HAP-1 (cell line): ENCODE data around the gene CPN1.

Experiments
- DNase-seq, 2 experiments: peaks; one replicate each; pipeline ENCODE4 v3.0.0-alpha.2; 2016 to 2020; ENCODE audit warnings: low spot score in 2 of 2
- H3K27me3 ChIP-seq: fragments of 250-450 bp; sonication (Bioruptor Pico); 2 replicates; pipeline ENCODE4 v1.5.1; 2020; ENCODE audit warnings: low read depth, mild to moderate bottlenecking, moderate library complexity
- H3K36me3 ChIP-seq: fragments of 250-450 bp; sonication (Bioruptor Pico); replicated peaks from 2 replicates; pipeline ENCODE4 v1.5.1; 2020; ENCODE audit warnings: mild to moderate bottlenecking
- H3K4me1 ChIP-seq: fragments of 250-450 bp; sonication (Bioruptor Pico); 2 replicates; pipeline ENCODE4 v1.5.1; 2020; ENCODE audit warnings: mild to moderate bottlenecking
- H3K4me3 ChIP-seq: fragments of 250-450 bp; sonication (Bioruptor Pico); 2 replicates; pipeline ENCODE4 v1.5.1; 2020; ENCODE audit warnings: mild to moderate bottlenecking, moderate library complexity
- H3K9me3 ChIP-seq: fragments of 250-450 bp; sonication (Bioruptor Pico); 2 replicates; pipeline ENCODE4 v1.5.1; 2020; ENCODE audit warnings: mild to moderate bottlenecking, moderate library complexity
- in situ Hi-C: fragments of 300-500 bp; cut with MboI; formaldehyde crosslinking; loops from 3 replicates; pipeline ENCODE4 v1.14.3; 2020; ENCODE audit warnings: low sequenced_read_pairs, inconsistent platforms, mixed read lengths

Gene CPN1

GRCh38 chr10:100065084-100065660 lies 16.5 kb downstream of the CPN1 start:
- Histone ChIP-seq H3K36me3 (no peaks in the 10 kb centered on the region), H3K9me3 (no peaks in the 10 kb centered on the region), H3K27me3 (no peaks in the 10 kb centered on the region; the same call in 1 of the 2 replicates), H3K4me1 (no peaks in the 10 kb centered on the region), H3K4me3 (no peak overlapping the region)
- DNase-seq, result no peak
- in situ Hi-C loops, result no loop called here

- Histone ChIP-seq H3K4me3 (no peak overlapping the region), H3K4me1 (no peaks in the 10 kb centered on the region), H3K36me3 (no peaks in the 10 kb centered on the region), H3K9me3 (0 out of 2 replicates have a peak, but pooled peaks cover 2% of the 10 kb centered on the region), H3K27me3 (no peaks in the 10 kb centered on the region; the same call in 1 of the 2 replicates)
- in situ Hi-C loops, result no loop called here
- DNase-seq, result no peak
Observed at GRCh38 chr10:100061401-100061800, 20.3 kb downstream of the CPN1 start.

- no peak for DNase-seq
- H3K4me3 ChIP-seq, result no peak overlapping the region
- H3K27me3 ChIP-seq, result no peaks in the 10 kb centered on the region; the same call in 1 of the 2 replicates
- no peaks in the 10 kb centered on the region for H3K4me1 ChIP-seq
- 0 out of 2 replicates have a peak, but pooled peaks cover 2% of the 10 kb centered on the region for H3K9me3 ChIP-seq
- in situ Hi-C loops, result no loop called here
- no peaks in the 10 kb centered on the region for H3K36me3 ChIP-seq
Observed at GRCh38 chr10:100057948-100058347, 23.7 kb downstream of the CPN1 start.

GRCh38 chr10:100053686-100054460 lies 27.8 kb downstream of the CPN1 start:
- Histone ChIP-seq H3K4me3 (no peak overlapping the region), H3K4me1 (no peaks in the 10 kb centered on the region), H3K27me3 (no peaks in the 10 kb centered on the region), H3K36me3 (no peaks in the 10 kb centered on the region), H3K9me3 (0 out of 2 replicates have a peak, but pooled peaks cover 2% of the 10 kb centered on the region)
- in situ Hi-C loops, result no loop called here
- DNase-seq, result no peak

GRCh38 chr10:100046021-100046486 lies 35.6 kb downstream of the CPN1 start:
- Histone ChIP-seq H3K36me3 (no peaks in the 10 kb centered on the region), H3K4me1 (no peaks in the 10 kb centered on the region), H3K4me3 (no peak overlapping the region), H3K27me3 (no peaks in the 10 kb centered on the region), H3K9me3 (no peaks in the 10 kb centered on the region)
- DNase-seq, result peak; percentile 78 to 95
- in situ Hi-C loops, result loop anchor here (5.0 kb wide), 1 partner anchor 199 kb away; no protein-coding TSS in a partner anchor

GRCh38 chr10:100045592-100045991 lies 36.1 kb downstream of the CPN1 start:
- Histone ChIP-seq H3K27me3 (no peaks in the 10 kb centered on the region), H3K9me3 (no peaks in the 10 kb centered on the region), H3K36me3 (no peaks in the 10 kb centered on the region), H3K4me1 (no peaks in the 10 kb centered on the region), H3K4me3 (no peak overlapping the region)
- DNase-seq, result no peak
- in situ Hi-C loops, result loop anchor here (5.0 kb wide), 1 partner anchor 198 kb away; no protein-coding TSS in a partner anchor

GRCh38 chr10:100043796-100044195 lies 37.9 kb downstream of the CPN1 start:
- H3K27me3 ChIP-seq, result no peaks in the 10 kb centered on the region
- no peaks in the 10 kb centered on the region for H3K4me1 ChIP-seq
- no peaks in the 10 kb centered on the region for H3K9me3 ChIP-seq
- H3K36me3 ChIP-seq, result no peaks in the 10 kb centered on the region
- no peak for DNase-seq
- in situ Hi-C loops, result no loop called here
- H3K4me3 ChIP-seq, result no peak overlapping the region

- H3K27me3 ChIP-seq, result no peaks in the 10 kb centered on the region
- DNase-seq, result no peak
- H3K4me3 ChIP-seq, result no peak overlapping the region
- no peaks in the 10 kb centered on the region for H3K36me3 ChIP-seq
- H3K4me1 ChIP-seq, result no peaks in the 10 kb centered on the region
- in situ Hi-C loops, result no loop called here
- H3K9me3 ChIP-seq, result no peaks in the 10 kb centered on the region
Observed at GRCh38 chr10:100043344-100043743, 38.3 kb downstream of the CPN1 start.

GRCh38 chr10:100041306-100042002 lies 40.2 kb downstream of the CPN1 start:
- no peak for DNase-seq
- Histone ChIP-seq H3K4me3 (no peak overlapping the region), H3K27me3 (no peaks in the 10 kb centered on the region), H3K9me3 (no peaks in the 10 kb centered on the region), H3K36me3 (no peaks in the 10 kb centered on the region), H3K4me1 (no peaks in the 10 kb centered on the region)
- in situ Hi-C loops, result no loop called here

- DNase-seq, result no peak
- no peaks in the 10 kb centered on the region for H3K27me3 ChIP-seq
- H3K36me3 ChIP-seq, result no peaks in the 10 kb centered on the region
- H3K4me3 ChIP-seq, result no peak overlapping the region
- H3K9me3 ChIP-seq, result no peaks in the 10 kb centered on the region
- in situ Hi-C loops, result no loop called here
- peaks cover 6% of the 10 kb centered on the region; the same call in 1 of the 2 replicates for H3K4me1 ChIP-seq
Observed at GRCh38 chr10:100038561-100039071, 43.1 kb downstream of the CPN1 start.

- Histone ChIP-seq H3K9me3 (no peaks in the 10 kb centered on the region), H3K36me3 (no peaks in the 10 kb centered on the region), H3K4me3 (no peak overlapping the region), H3K27me3 (no peaks in the 10 kb centered on the region), H3K4me1 (peaks cover 7% of the 10 kb centered on the region; the same call in 1 of the 2 replicates)
- no peak for DNase-seq
- in situ Hi-C loops, result no loop called here
Observed at GRCh38 chr10:100037758-100038315, 43.8 kb downstream of the CPN1 start.

- Histone ChIP-seq H3K4me1 (peaks cover 7% of the 10 kb centered on the region; the same call in 1 of the 2 replicates), H3K4me3 (no peak overlapping the region), H3K9me3 (no peaks in the 10 kb centered on the region), H3K27me3 (no peaks in the 10 kb centered on the region), H3K36me3 (no peaks in the 10 kb centered on the region)
- DNase-seq, result no peak
- in situ Hi-C loops, result no loop called here
Observed at GRCh38 chr10:100036850-100037249, 44.8 kb downstream of the CPN1 start.

- Histone ChIP-seq H3K9me3 (no peaks in the 10 kb centered on the region), H3K27me3 (no peaks in the 10 kb centered on the region), H3K4me3 (no peak overlapping the region), H3K4me1 (peaks cover 7% of the 10 kb centered on the region; the same call in 1 of the 2 replicates), H3K36me3 (no peaks in the 10 kb centered on the region)
- in situ Hi-C loops, result no loop called here
- peak; percentile 29 to 52 for DNase-seq
Observed at GRCh38 chr10:100033766-100034418, 47.8 kb downstream of the CPN1 start.
